WTC11 (cell line): Measurements from ENCODE around the gene PCDHGB5. TPM values are rescaled to one million over a fixed set of nuclear protein-coding genes. Genes with fewer than 3 reads are reported as not detected.

Source experiments
- ATAC-seq: fragments of 200-7000 bp; cut with Tn5 transposase; 2 replicates; pipeline ENCODE4 v1.10.0; 2021; ENCODE audit warnings: mild to moderate bottlenecking, moderate library complexity
- CTCF ChIA-PET: fragments of 300-600 bp; sonication (Branson Sonifier 250); formaldehyde crosslinking; loops from one replicate; lab custom pipeline; 2021; ENCODE audit warnings: antibody characterized with exemption; lab: Charles Lee
- POLR2A ChIA-PET: fragments of 350-600 bp; sonication (Branson Sonifier 250); formaldehyde crosslinking; loops from one replicate; lab custom pipeline; 2021; ENCODE audit warnings: antibody characterized with exemption; lab: Charles Lee
- DNase-seq: peaks from one replicate; pipeline ENCODE4 v3.0.0; 2021; ENCODE audit warnings: low spot score
- H3K27ac Mint-ChIP-seq: 2 replicates; pipeline ENCODE4 v1.8.0; 2021; ENCODE audit warnings: mixed read lengths
- H3K27me3 Mint-ChIP-seq: 2 replicates; pipeline ENCODE4 v1.8.0; 2021; ENCODE audit warnings: low read depth, mild to moderate bottlenecking, moderate library complexity, mixed read lengths
- H3K36me3 Mint-ChIP-seq: 2 replicates; pipeline ENCODE4 v1.8.0; 2021; ENCODE audit warnings: mixed read lengths
- H3K4me1 Mint-ChIP-seq: 2 replicates; pipeline ENCODE4 v1.8.0; 2022; ENCODE audit warnings: mixed read lengths
- H3K4me3 Mint-ChIP-seq: 2 replicates; pipeline ENCODE4 v1.8.0; 2021; ENCODE audit warnings: mild to moderate bottlenecking, moderate library complexity, mixed read lengths
- H3K9me3 Mint-ChIP-seq: 2 replicates; pipeline ENCODE4 v1.8.0; 2021; ENCODE audit warnings: mixed read lengths
- CBFB ChIP-seq: sonication (generic); formaldehyde crosslinking; IDR thresholded peaks from 2 replicates; pipeline ENCODE4 v1.8.1; 2022; ENCODE audit warnings: mild to moderate bottlenecking, low read depth, missing genetic modification reagents
- CREM ChIP-seq: sonication (generic); formaldehyde crosslinking; IDR thresholded peaks from 2 replicates; pipeline ENCODE4 v1.8.1; 2022; ENCODE audit warnings: mild to moderate bottlenecking, missing genetic modification reagents, moderate library complexity
- ELF4 ChIP-seq: sonication (generic); formaldehyde crosslinking; IDR thresholded peaks from 2 replicates; pipeline ENCODE4 v1.8.1; 2022; ENCODE audit warnings: low read depth, mild to moderate bottlenecking, moderate library complexity, missing genetic modification reagents
- ESRRA ChIP-seq: sonication (generic); formaldehyde crosslinking; IDR thresholded peaks from 2 replicates; pipeline ENCODE4 v1.8.1; 2022; ENCODE audit warnings: mild to moderate bottlenecking, missing genetic modification reagents, borderline replicate concordance
- FOXJ3 ChIP-seq: sonication (generic); formaldehyde crosslinking; IDR thresholded peaks from 2 replicates; pipeline ENCODE4 v1.9.0; 2021; ENCODE audit warnings: missing genetic modification reagents, mild to moderate bottlenecking, borderline replicate concordance
- FOXK1 ChIP-seq: sonication (generic); formaldehyde crosslinking; IDR thresholded peaks from 2 replicates; pipeline ENCODE4 v1.8.0; 2022; ENCODE audit warnings: mild to moderate bottlenecking, moderate library complexity, missing genetic modification reagents
- HMGA2 ChIP-seq: fragments of 250-450 bp; sonication (Bioruptor Pico); IDR thresholded peaks from 2 replicates; pipeline ENCODE4 v1.4.0; 2021; ENCODE audit warnings: mild to moderate bottlenecking, moderate library complexity
- IRF1 ChIP-seq: sonication (generic); formaldehyde crosslinking; IDR thresholded peaks from 2 replicates; pipeline ENCODE4 v1.8.0; 2023; ENCODE audit warnings: missing genetic modification reagents
- JAZF1 ChIP-seq: fragments of 250-450 bp; sonication (Bioruptor Pico); IDR thresholded peaks from 2 replicates; pipeline ENCODE4 v1.9.0; 2021; ENCODE audit warnings: moderate library complexity, mild to moderate bottlenecking, inconsistent platforms
- KAT7 ChIP-seq: sonication (generic); formaldehyde crosslinking; IDR thresholded peaks from 2 replicates; pipeline ENCODE4 v1.8.1; 2023; ENCODE audit warnings: missing genetic modification reagents, mild to moderate bottlenecking, borderline replicate concordance
- NFATC4 ChIP-seq: fragments of 250-450 bp; sonication (Bioruptor Pico); IDR thresholded peaks from 2 replicates; pipeline ENCODE4 v1.9.0; 2021; ENCODE audit warnings: mild to moderate bottlenecking
- PRDM15 ChIP-seq: sonication (generic); formaldehyde crosslinking; IDR thresholded peaks from 2 replicates; pipeline ENCODE4 v1.8.0; 2022; ENCODE audit warnings: missing genetic modification reagents
- RORB ChIP-seq: fragments of 250-450 bp; sonication (Bioruptor Pico); IDR thresholded peaks from 2 replicates; pipeline ENCODE4 v1.9.0; 2021; ENCODE audit warnings: mild to moderate bottlenecking
- TEAD1 ChIP-seq: sonication (generic); formaldehyde crosslinking; IDR thresholded peaks from 2 replicates; pipeline ENCODE4 v1.8.0; 2022; ENCODE audit warnings: mild to moderate bottlenecking, missing genetic modification reagents
- ZNF219 ChIP-seq: sonication (generic); formaldehyde crosslinking; IDR thresholded peaks from 2 replicates; pipeline ENCODE4 v1.8.0; 2023; ENCODE audit warnings: missing genetic modification reagents, mild to moderate bottlenecking, borderline replicate concordance
- ZNF396 ChIP-seq: fragments of 250-450 bp; sonication (Bioruptor Pico); IDR thresholded peaks from 2 replicates; pipeline ENCODE4 v1.8.0; 2021; ENCODE audit warnings: mild to moderate bottlenecking, moderate library complexity, borderline replicate concordance
- ZNF512 ChIP-seq: sonication (generic); formaldehyde crosslinking; IDR thresholded peaks from 2 replicates; pipeline ENCODE4 v1.8.1; 2022; ENCODE audit warnings: missing genetic modification reagents, borderline replicate concordance
- total RNA-seq: library from RNA; stranded (reverse); gene quantifications from 3 replicates; pipeline ENCODE4 v1.2.3, GENCODE V29; 2021
- TF ChIP-seq, protein P1 (sequence below): sonication (generic); formaldehyde crosslinking; IDR thresholded peaks from 2 replicates; pipeline ENCODE4 v1.8.1; 2022; ENCODE audit warnings: low read depth, missing genetic modification reagents, borderline replicate concordance
- TF ChIP-seq, protein P2 (sequence below): sonication (generic); formaldehyde crosslinking; IDR thresholded peaks from 2 replicates; pipeline ENCODE4 v1.8.1; 2022; ENCODE audit warnings: low read depth, mild to moderate bottlenecking, moderate library complexity, missing genetic modification reagents, borderline replicate concordance
- TF ChIP-seq, protein P3 (sequence below): sonication (generic); formaldehyde crosslinking; IDR thresholded peaks from 2 replicates; pipeline ENCODE4 v1.8.1; 2022; ENCODE audit warnings: mild to moderate bottlenecking, moderate library complexity, missing genetic modification reagents

Gene PCDHGB5
- total RNA-seq, 1 experiment from 2014 or later: 9.7 TPM

- Mint-ChIP-seq H3K27ac (no peak overlapping the region), H3K36me3 (peaks cover 68% of the 10 kb centered on the region), H3K4me1 (peaks cover 27% of the 10 kb centered on the region)
- ATAC-seq: no peak
- no peak for DNase-seq
- TF ChIP-seq IRF1 (CRISPR knock-in tag) (no peak), TEAD1 (CRISPR knock-in tag) (no peak), HMGA2 (CRISPR knock-in tag) (no peak), ZNF219 (no peak), ZNF396 (CRISPR knock-in tag) (no peak)
- TF ChIP-seq, all 79 proteins: peak for 0
- Mint-ChIP-seq H3K27me3 (peaks cover 18% of the 10 kb centered on the region), H3K9me3 (peaks cover 64% of the 10 kb centered on the region), H3K4me3 (no peak overlapping the region)
- ChIA-PET CTCF (interaction anchor here (0.7 to 1.6 kb wide), 24 partner anchors 9 to 207 kb away, joined by 3 to 16 read pairs (median 5); partner anchors contain the start of genes PCDHB14, PCDHB15, PCDHB16 and PCDHGA1), POLR2A (no interaction called here)
Measured at GRCh38 chr5:141360685-141361084, 37.1 kb upstream of the PCDHGB5 start.

GRCh38 chr5:141362719-141363118, 35.0 kb upstream of the PCDHGB5 start:
- H3K36me3 Mint-ChIP-seq: peaks cover 65% of the 10 kb centered on the region

More at GRCh38 chr5:141362719-141363118, 35.0 kb upstream of the PCDHGB5 start:
- Mint-ChIP-seq H3K4me3 (peak overlapping the region; percentile 2; the same call in 1 of the 2 replicates), H3K4me1 (peaks cover 27% of the 10 kb centered on the region), H3K27ac (no peak overlapping the region), H3K27me3 (peaks cover 21% of the 10 kb centered on the region), H3K9me3 (peaks cover 60% of the 10 kb centered on the region)
- ATAC-seq: no peak
- TF ChIP-seq NFATC4 (CRISPR knock-in tag): no peak
- no peak for TF ChIP-seq ESRRA (CRISPR knock-in tag)
- TF ChIP-seq FOXK1: no peak
- TF ChIP-seq ZNF512 (CRISPR knock-in tag): no peak
- TF ChIP-seq, protein P1, sequence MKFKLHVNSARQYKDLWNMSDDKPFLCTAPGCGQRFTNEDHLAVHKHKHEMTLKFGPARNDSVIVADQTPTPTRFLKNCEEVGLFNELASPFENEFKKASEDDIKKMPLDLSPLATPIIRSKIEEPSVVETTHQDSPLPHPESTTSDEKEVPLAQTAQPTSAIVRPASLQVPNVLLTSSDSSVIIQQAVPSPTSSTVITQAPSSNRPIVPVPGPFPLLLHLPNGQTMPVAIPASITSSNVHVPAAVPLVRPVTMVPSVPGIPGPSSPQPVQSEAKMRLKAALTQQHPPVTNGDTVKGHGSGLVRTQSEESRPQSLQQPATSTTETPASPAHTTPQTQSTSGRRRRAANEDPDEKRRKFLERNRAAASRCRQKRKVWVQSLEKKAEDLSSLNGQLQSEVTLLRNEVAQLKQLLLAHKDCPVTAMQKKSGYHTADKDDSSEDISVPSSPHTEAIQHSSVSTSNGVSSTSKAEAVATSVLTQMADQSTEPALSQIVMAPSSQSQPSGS (CRISPR knock-in tag): no peak
- no peak for TF ChIP-seq RORB (CRISPR knock-in tag)
- no peak for TF ChIP-seq CBFB (CRISPR knock-in tag)
- TF ChIP-seq CREM (CRISPR knock-in tag): no peak
- TF ChIP-seq PRDM15 (CRISPR knock-in tag): no peak
- TF ChIP-seq, protein P2, sequence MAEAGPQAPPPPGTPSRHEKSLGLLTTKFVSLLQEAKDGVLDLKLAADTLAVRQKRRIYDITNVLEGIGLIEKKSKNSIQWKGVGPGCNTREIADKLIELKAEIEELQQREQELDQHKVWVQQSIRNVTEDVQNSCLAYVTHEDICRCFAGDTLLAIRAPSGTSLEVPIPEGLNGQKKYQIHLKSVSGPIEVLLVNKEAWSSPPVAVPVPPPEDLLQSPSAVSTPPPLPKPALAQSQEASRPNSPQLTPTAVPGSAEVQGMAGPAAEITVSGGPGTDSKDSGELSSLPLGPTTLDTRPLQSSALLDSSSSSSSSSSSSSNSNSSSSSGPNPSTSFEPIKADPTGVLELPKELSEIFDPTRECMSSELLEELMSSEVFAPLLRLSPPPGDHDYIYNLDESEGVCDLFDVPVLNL (CRISPR knock-in tag): no peak
- TF ChIP-seq ELF4 (CRISPR knock-in tag): no peak
- TF ChIP-seq, protein P3, sequence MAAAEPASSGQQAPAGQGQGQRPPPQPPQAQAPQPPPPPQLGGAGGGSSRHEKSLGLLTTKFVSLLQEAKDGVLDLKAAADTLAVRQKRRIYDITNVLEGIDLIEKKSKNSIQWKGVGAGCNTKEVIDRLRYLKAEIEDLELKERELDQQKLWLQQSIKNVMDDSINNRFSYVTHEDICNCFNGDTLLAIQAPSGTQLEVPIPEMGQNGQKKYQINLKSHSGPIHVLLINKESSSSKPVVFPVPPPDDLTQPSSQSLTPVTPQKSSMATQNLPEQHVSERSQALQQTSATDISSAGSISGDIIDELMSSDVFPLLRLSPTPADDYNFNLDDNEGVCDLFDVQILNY (CRISPR knock-in tag): no peak
- no peak for TF ChIP-seq JAZF1 (CRISPR knock-in tag)
- no peak for TF ChIP-seq KAT7
- no peak for TF ChIP-seq FOXJ3 (CRISPR knock-in tag)
- ChIA-PET POLR2A (no interaction called here), CTCF (interaction anchor here (0.8 to 1.3 kb wide), 5 partner anchors 25 to 201 kb away, joined by 3 to 5 read pairs (median 3); partner anchors contain the start of genes PCDHB14, PCDHB15 and PCDHGB4)
- DNase-seq: no peak
